ENCODE data around the gene XRCC4.

GRCh38 chr5:83400701-83401100 is 323.4 kb downstream of the XRCC4 start:
- TF ChIP-seq, protein P1, sequence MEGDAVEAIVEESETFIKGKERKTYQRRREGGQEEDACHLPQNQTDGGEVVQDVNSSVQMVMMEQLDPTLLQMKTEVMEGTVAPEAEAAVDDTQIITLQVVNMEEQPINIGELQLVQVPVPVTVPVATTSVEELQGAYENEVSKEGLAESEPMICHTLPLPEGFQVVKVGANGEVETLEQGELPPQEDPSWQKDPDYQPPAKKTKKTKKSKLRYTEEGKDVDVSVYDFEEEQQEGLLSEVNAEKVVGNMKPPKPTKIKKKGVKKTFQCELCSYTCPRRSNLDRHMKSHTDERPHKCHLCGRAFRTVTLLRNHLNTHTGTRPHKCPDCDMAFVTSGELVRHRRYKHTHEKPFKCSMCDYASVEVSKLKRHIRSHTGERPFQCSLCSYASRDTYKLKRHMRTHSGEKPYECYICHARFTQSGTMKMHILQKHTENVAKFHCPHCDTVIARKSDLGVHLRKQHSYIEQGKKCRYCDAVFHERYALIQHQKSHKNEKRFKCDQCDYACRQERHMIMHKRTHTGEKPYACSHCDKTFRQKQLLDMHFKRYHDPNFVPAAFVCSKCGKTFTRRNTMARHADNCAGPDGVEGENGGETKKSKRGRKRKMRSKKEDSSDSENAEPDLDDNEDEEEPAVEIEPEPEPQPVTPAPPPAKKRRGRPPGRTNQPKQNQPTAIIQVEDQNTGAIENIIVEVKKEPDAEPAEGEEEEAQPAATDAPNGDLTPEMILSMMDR (IDR thresholded peaks at IDR 0.05; ENCODE audit: control extremely low read depth in 1 of 3, insufficient read depth in 1 of 3, low read depth in 1 of 3, low read length in 3 of 3), result no peak
- TF ChIP-seq POLR2AphosphoS5 (IDR thresholded peaks at IDR 0.05; ENCODE audit: low read depth, low read length) (no peak), RAD21 (IDR thresholded peaks at IDR 0.05 in 1 of 2, conservative IDR thresholded peaks at IDR 0.05 in 1 of 2; ENCODE audit: low read depth in 2 of 2, low read length in 2 of 2) (no peak), EGR1 (IDR thresholded peaks at IDR 0.05; ENCODE audit: borderline replicate concordance, low read depth, low read length) (no peak), YY1 (IDR thresholded peaks at IDR 0.05; ENCODE audit: low read depth, low read length) (no peak), BCL11A (IDR thresholded peaks at IDR 0.05; ENCODE audit: low read depth in 2 of 2, low read length in 2 of 2) (no peak), ZNF274 (IDR thresholded peaks at IDR 0.05; ENCODE audit: borderline replicate concordance, extremely low read depth, low read length) (no peak)
